SHP77 treated with DMSO at 0.1 percent for 48 hours (cell line): ENCODE results near the gene ATF2.
A peak's percentile ranks its signal among the peaks of the same experiment; 100 is the strongest.

Experiments used
- DNase-seq: peaks from one replicate; lab custom pipeline; 2025; lab: John Stamatoyannopoulos, UW

ATF2 gene

DNA sequence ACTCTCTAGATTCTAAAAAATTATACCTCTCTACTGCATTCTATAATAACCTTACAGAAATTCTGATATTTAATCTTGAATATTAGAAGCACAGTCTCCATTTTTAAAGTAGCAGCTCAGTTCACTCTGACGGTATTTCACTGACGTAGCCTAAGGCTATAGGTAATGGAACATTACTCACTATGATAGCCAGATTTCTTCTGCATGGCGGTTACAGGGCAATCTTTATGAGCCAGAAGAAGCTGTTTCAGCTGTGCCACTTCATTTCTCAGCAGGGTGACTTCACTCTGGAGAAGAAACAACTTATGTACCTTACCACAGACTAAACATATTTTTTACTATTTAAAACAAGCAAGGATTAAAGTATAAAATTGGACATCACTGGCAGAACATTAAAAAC is 87.5 kb downstream of the ATF2 start:
- no peak for DNase-seq

DNA sequence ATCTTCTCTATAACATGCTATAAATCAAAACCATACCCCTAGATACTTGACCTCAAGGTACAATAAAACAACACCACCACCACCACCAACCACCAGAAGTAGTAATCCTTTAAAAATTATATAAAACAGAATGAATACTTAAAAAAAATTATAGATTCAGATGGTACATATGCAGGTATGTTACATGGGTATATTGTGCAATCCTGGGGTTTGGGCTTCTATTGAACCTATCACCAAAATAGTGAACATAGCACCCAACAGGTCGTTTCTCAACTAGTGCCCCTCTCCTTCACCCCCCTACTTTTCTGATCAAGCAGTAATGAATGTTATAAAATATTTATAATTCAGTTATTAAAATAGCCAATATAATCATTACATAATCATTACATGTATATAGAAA is 91.7 kb downstream of the ATF2 start:
- DNase-seq, result no peak

DNA sequence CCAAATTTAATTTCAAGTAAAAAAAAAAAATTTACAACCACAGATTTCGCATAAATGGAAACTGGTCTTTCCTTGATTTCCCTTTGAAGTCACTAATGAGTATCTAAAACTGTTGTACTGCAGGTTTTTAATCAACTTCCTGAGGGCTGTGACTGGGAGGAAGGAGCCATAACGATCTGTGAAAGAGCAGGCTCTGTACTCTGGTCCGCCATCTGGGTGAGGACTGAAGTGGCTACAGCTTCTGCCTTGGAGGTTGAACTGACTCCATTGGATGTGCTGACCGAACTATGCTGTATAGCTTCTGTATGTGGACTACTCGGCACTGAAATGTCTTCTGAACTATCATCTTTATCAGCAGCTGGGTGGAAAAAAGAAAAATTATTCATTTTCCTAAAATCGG is 93.5 kb downstream of the ATF2 start:
- no peak for DNase-seq

DNA sequence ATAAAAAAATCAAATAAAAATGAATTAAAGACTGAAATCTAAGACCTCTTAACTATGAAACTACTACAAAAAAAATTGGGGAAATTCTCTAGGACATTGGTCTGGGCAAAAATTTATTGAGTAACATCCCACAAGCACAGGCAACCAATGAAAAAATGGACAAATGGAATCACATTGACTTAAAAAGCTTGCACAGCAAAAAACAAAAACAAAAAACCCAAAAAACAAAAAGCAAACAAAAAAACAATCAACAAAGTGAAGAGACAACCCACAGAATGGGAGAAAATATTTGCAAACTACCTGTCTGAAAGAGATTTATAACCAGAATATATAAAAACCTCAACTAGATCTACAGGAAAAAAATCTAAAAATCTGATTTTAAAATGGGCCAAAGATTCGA is 99.5 kb downstream of the ATF2 start:
- DNase-seq, result no peak

DNA sequence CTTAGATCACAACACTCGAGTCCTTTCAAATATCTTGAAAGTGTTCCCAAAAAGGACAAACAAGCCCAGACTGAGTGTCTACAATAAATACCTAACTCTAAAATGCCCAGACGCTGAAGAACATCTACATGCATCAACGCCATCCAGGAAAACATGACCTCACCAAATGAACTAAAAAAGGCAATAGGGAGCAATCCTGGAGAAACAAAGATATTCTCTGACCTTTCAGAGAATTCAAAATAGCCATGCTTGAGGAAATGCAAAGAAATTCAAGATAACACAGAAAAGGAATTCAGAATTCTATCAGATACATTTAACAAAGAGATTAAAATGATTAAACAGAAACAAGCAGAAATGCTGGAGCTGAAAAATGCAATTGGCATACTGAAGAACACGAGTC is 101.6 kb downstream of the ATF2 start:
- no peak for DNase-seq

DNA sequence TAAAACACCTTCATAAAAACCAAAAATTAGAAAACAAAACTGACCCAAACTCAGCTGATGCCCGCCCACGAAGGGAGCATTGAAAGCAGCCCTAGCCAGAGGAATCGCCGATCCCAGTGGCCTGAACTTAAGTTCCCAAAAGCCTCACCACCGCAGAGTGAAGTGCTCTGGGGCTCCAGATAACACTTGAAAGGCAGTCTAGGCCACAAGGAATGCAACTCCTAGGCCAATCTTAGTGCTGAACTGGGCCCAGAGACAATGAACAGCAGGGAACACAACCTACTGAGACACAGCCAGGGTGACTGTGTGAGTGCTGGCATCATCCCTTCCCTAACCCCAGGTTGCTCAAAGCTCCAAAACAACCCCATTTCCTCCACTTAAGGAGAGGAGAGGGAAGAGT is 103.2 kb downstream of the ATF2 start:
- DNase-seq, result no peak

DNA sequence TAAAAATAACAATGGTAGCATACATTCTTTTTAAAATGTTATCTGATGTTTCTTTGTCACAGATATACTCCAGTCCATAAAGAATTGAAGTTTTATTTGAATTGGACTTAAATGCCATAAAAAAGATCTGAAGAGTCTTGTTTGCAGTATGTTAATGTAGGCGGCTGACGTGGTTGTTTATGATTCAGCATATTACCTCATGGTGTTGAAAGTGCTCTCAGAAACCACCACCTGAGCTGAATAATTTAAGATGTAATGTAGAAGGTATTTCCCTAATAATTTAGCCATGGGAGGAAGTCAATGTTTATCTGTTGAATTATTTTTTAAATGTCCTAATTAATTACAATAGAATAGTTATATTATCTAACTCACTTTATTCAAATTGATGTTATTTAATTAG is 104.3 kb downstream of the ATF2 start:
- no peak for DNase-seq

DNA sequence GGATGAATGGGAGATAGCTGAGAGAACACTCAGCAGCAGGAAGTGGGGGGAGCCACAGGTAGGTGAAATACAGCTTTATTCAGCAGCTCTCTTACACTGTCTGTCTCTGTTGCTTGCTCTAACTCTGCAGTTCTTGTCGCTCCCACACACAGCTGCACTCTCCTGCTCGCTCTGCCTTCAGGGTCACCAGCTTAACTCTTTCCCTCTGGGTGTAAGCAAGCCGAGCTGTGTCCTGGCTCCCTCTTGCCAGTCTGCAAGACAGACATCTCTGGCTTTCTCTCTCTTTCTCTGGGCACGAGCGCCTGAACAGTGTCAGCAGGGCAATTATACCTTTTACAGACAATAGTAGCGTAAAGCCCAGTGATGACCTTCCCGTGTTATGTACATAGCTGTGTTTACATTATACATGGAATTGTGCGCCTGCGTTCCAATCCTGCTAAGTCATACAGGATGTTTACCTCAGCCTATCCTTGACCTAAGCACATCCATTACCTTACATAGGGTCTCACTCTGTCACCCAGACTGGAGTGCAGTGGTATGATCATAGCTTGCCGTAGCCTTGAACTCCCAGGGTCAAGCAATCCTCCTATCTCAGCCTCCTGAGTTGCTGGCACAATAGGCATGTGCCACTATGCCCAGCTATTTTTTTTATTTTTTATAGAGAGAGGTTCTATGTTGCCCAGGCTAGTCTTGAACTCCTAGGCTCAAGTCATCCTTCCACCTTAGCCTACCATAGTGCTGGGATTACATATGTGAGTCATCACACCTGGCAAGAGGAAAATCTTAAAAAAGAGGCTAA is 105.0 kb downstream of the ATF2 start:
- peak; percentile 28 for DNase-seq

DNA sequence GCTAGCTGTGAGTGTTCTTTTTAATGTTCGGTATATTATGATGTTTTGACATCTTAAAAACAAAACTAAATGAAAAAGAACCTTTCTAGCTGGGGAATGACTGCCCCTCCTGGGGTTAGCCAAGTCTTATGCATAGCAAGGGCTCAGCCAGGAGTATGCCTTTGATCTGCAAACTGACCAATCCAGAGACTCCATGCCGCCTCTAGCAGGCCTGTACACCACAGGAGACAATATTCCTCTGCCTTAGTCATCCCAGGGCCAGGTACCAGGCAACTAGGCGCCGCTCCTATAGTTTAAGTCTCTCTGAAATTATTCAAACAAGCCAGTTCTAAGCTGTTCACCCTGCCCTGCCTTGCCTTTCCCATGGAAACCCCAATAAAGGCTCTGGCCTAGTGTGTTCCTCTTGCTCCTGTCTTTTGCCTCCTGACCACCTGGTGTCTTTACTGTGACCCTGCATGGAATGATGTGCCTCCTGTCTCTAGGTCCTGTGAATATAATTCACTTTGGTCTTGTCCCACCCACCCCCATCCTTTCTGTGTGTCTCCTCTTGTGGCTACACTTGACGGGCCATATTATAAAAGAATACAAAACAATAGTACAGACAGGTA is 110.8 kb downstream of the ATF2 start:
- no peak for DNase-seq

DNA sequence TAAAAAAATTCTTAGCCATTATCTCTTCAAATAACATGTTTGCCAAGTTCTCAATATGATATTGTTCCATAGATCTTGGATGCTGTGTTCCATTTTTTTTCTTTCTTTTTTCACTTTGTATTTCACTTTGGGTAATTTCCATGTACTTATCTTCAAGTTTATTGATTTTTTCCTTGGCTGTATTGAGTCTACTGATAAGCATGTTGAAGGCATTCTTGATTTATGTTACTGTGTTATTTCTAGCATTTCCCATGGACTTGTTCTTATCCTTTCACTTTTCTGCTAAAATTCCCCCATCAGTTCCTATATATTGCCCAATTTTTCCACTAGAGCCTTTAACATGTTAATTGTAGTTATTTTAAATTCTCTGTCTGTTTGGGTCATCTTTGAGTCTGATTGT is 112.0 kb downstream of the ATF2 start:
- DNase-seq, result no peak

DNA sequence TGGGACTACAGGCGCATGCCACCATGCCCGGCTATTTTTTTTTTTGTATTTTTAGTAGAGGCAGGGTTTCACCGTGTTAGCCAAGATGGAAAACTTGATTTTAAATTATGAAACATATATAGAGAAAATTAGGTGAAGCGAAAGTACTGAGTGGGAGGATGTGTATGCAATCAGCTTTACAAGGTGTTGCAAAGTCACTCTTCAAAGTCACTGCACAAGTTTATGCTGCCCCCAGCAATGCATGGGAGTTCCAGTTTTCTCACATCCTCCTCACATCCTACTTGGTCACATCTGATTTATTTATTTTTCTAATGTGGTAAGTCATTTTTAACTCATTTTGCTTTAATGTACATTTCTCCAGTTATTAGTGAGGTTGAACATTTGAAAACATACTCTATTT is 113.7 kb downstream of the ATF2 start:
- no peak for DNase-seq

DNA sequence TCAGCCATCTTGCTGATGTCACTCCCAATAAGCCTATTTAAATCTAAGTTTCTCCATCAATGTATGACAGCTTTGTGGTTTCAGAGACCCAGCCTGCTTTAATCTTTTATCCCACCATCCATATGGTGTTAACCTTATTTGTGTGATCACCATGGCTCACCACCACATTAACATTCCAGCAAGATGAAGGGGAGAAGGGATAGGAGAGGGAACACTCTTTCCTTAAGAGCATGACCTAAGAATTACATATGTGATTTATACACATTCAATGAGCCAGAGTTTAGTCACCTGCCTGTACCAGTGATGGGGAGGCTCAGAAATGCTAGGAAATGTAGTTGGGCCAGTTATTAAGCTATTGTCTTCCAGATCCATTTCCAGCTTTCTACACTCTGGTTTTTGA is 118.3 kb downstream of the ATF2 start:
- DNase-seq, result no peak

DNA sequence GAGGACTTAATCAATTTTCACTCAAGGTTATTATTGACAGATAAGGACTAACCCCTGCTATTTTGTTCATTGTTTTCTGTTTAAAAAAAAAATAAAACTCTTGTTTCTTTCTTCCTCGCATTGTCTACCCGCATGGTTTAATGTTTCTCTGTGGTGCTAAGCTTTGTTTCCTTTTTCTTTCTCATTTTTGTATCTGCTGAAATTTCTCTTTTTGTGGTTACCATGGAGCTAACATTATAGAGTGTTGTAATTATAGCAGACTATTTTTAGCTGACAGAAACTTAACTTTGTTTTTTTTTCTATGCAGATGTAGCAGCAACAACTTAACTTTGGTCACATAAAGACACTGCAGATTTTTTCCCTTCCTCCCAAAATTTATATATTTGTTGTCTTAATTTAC is 119.7 kb downstream of the ATF2 start:
- no peak for DNase-seq

DNA sequence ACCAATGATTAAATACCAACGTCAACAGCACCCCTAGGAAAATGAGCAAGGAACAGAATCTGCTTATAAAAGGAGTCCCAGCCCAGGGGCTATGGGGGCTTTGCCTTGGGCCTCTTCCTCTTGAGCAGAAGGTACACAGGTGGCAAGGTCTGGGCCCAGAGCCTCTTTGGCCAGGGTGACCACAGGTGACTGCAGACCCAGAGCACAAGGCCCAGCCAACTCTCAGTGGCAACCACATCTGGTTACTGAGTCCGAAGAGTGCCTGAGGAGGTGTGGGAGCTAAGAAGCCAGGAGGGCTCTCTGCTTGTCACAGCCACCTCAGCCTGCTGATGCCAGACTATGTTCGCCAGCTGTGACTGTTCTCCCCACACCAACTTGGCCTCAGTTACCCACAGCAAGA is 128.5 kb downstream of the ATF2 start:
- DNase-seq, result no peak

DNA sequence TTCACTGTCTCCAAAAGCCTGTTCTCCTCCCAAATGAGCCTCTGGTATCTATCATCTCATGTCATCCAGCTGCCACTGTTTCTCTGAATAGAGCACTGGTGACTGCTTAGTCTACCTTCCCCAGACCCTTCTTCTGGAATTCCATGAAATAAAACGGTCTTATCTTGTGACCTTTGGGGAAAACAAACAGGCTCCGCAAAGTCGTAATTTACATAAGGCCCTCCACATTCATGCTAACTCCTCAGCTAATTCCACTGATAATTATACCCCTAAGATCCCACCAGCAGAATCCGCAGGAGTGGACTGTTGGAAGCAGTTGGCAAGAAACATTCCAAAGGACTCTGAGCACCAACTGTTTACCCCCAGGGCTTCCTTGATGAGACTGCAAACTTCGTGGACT is 129.0 kb downstream of the ATF2 start:
- DNase-seq, result no peak

DNA sequence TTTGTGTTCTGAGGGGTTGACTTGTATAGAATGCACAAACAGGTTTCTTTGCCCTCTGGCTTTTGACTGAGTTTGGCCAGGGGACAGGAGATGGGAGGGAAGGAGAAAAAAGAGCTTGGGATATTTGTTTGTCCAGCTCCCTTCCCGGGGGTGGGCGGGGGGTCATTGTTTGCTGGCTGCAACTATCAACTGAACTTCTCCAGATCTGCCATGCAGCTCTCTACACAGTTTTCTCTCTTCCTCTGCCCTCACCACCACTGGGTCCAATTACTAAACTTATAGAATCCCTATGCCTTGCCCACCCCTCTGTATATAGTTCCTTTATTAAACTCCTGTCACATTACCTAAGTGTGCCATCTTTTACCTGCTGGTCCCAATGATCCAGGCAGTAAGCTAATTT is 130.1 kb downstream of the ATF2 start:
- DNase-seq, result no peak

DNA sequence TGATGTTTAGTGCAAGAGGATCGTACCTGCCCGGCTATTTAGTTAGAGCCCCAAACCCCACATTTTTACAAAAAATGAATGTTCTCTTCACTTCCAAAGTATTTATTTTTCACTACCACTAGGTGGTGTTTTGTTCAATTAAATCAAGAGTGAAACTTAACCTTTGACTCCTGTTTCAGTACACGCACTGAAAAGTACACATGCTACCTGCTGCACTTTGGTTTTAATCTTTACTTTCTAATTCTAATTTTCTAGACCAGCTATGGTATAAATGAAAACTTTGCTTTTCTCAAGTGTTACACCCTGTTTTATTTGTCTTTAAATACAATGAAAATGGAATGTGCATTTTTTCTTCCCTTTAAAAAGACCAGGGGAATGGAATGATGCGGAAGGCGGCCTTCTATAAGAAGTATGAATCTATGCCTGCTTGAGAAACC is 131.4 kb downstream of the ATF2 start:
- DNase-seq, result no peak

DNA sequence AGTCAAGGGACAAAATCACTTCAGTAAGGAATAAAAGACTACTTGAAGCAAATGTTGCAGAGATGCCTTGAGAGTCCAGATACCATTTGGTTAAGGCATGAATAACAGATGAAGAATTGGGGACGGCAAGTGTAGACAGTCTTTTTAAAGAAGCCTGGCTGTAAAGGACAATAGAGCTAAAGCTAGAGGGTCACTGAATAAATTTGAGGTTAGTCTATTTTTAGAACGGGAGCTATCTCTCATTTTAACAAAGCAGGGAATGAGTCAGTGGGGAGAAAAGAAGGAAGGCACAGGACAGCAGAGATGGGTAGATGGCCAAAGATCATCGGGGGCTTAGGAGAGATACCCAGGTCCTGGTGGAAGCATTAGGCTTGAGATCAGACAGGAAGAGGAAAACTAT is 132.2 kb downstream of the ATF2 start:
- no peak for DNase-seq

DNA sequence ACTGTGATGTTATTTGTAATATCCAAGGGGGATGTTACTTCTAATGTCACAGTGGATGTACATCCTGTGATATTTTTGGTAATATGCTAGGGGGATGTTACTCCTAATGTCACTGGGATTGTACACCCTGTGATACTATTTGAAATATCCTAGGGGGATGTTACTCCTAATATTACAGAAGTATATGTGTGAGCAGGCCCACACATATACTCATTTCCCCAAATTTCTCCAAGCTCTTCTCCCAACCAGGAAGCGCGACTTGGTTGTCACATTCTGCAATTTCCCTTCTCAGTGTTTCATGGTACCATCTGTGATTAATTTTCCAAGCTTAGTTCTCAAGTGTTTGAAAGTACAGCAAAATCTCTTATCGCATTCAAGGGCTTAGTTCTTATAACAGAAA is 133.3 kb downstream of the ATF2 start:
- no peak for DNase-seq

DNA sequence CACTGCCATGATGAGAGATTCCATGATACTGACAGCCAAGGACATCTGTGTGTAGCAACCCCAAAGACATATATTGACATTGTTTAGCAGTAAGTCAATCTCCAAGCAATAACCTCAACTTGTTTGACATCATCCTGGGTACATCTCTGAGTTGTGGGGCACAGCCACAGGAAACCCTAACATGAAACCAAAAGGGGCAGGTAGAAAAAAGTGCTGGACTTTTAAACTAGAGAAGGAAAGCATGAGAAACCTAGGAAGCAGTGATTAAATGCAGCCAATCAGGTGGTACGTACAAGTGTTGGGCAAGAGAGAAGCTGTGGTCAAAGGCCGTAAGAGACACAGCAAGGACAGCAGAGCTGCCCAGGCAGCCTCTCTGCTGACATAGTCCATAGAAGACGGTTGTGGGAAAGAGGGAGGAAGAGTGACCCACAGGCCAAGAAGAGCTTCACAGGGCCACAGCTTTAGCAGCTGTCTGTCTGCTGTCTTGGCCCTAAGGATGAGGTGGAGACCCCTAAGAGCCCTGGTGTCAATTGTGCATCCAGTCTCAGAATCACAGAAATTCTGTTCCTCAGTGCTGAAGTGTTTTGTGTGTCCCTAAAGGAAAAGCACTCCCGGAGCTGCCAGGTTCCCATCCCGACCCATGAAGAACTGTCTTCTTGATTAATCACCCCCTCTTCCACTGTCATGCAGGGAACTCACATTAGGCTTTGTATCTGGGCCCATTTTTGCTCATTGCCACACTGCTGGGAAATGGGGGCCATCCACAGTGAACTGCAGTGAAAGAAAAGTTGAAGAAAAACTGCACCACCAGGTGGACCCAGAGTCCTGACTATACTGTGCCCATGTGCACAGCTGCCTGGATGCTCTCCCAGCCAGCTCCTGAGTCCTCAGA is 137.4 kb downstream of the ATF2 start:
- DNase-seq, result no peak

DNA sequence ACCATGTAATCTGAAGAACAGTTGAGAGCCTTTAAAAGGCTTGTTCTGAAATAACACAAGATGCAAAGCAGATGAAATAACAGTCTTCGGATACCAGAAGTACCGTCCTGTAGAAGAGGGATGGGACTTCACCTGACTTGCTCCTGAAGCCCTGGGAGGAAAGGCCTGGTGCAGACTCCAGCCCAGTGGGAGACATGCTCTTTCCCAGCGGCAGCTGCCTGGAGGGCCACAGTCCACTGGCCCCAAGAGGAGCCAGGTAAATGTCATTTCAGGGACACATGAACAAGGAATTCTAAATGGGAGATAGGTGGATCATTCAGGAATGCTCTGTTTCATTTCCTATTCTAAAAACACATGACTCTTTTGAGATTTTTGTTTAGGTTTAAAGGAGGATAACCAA is 140.2 kb downstream of the ATF2 start:
- no peak for DNase-seq

DNA sequence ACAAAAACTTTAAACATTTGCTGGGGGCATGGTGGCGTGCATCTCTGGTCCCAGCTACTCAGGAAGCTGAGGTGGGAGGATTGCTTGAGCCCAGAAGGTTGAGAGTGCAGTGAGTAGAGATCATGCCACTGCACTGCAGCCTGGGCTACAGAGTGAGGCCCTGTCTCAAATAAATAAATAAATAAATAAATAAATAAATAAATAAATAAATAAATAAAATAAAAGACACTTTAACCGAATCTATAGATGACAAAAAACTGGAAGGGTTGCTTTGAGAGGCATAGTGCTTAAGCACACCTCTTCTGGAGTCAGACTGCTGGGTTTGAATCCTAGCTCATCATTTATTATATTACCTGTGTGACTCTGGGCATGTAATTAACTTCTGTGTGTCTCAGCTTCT is 141.6 kb downstream of the ATF2 start:
- DNase-seq, result no peak

DNA sequence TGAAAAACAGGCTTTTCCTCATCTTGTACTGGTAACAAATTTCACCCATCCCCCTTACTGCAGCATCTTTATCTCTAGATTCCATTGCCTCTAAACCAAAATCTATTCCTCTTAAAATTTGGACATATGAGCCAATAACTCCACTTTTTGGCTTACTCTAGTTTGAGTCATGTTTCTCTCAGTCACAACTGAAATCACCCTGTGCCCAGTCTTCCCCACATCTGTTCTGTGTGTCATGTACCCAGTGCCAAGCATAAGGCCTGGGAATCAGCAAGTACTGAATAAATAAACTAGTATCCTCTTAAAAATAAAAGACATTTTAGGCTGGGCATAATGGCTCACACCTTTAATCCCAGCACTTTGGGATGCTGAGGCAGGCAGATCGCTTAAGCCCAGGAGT is 142.1 kb downstream of the ATF2 start:
- no peak for DNase-seq
